Esophagus squamous epithelium (tissue), 4 donors: Measurements from ENCODE around the gene PDK4.
"Not testable (repeated sequence)": the region's sequence is repeated elsewhere in the genome, so short reads cannot be mapped to it uniquely, and the experiment has no call there.

Experiments
- CTCF ChIP-seq, 6 experiments: fragments of 450-650 bp in 4 of 6; fragments of 200-600 bp in 2 of 6; sonication (generic) in 2 of 6; IDR thresholded peaks; one replicate each; pipeline ENCODE4 v1.5.1; 2016 to 2019; ENCODE audit warnings: antibody characterized with exemption in 6 of 6, mild to moderate bottlenecking in 4 of 6, moderate library complexity in 4 of 6
- POLR2A ChIP-seq, 4 donors: fragments of 450-650 bp; IDR thresholded peaks; one replicate each; pipeline ENCODE4 v1.6.1; 2017; ENCODE audit warnings: antibody characterized with exemption in 4 of 4, mild to moderate bottlenecking in 4 of 4, moderate library complexity in 3 of 4

GRCh38 chr7:95552010-95552926 is 44.0 kb downstream of the PDK4 start:
- TF ChIP-seq POLR2A, CTCF (IDR thresholded peaks at IDR 0.05): not testable (repeated sequence)
